ENCODE measurements around the gene SETBP1. TPM values are rescaled to one million over a fixed set of nuclear protein-coding genes. Genes with fewer than 3 reads are reported as not detected.

Gene SETBP1
- total and polyA plus RNA-seq, 2 of the 4 experiments (the other 2 are of a cell fraction) = 0.19 to 0.36 TPM

DNA sequence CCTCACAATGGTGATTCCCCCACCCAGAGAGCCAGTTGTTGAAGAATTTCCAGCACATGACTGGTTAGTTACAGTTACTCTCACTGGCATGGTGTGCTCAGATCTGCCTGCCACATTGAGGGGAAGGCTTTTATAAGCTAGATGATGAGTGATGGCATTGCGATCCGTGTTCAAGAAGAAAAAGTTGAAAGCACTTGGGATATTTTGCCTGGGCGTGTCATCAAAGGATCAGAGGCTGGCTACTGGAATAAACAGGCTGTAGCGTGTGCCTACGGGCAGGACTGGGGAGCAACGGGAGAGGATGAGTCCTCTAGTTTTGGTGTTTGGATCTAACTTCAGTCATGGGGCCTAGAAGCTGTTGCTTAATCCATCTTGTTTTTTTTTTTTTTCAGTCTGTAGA is 175.0 kb downstream of the SETBP1 start:
- dilution Hi-C loops (cut with HindIII; ENCODE audit: low sequenced_read_pairs, unreplicated experiment) = no loop called here
- Histone ChIP-seq H3K9me1 (ENCODE audit: insufficient read depth, low read length) (no peaks in the 10 kb centered on the region), H4K91ac (ENCODE audit: insufficient read depth, low read depth, low read length) (no peak overlapping the region), H4K8ac (ENCODE audit: low read depth in 2 of 2, low read length in 2 of 2) (no peak overlapping the region), H2BK15ac (ENCODE audit: low read depth, low read length) (no peak overlapping the region), H4K5ac (ENCODE audit: low read depth, low read length) (no peak overlapping the region), H3K14ac (replicated peaks; ENCODE audit: low read depth, low read length) (no peak overlapping the region), H3K18ac (ENCODE audit: low read depth, low read length) (no peak overlapping the region; the same call in 1 of the 2 replicates), H3K9me3 (ENCODE audit: control insufficient read depth, insufficient read depth, low read length) (no peaks in the 10 kb centered on the region), H3K4me1 (ENCODE audit: control insufficient read depth, insufficient read depth, low read length) (no peaks in the 10 kb centered on the region; the same call in 1 of the 2 replicates), H3K23ac (ENCODE audit: low read depth, low read length) (no peak overlapping the region), H2AK9ac (replicated peaks; ENCODE audit: low read depth, low read length, poor library complexity) (no peak overlapping the region), H2BK5ac (ENCODE audit: low read depth, low read length, poor library complexity, severe bottlenecking) (no peak overlapping the region), H3K79me1 (ENCODE audit: low read depth in 1 of 2, low read length in 2 of 2) (no peaks in the 10 kb centered on the region), H3K4me2 (ENCODE audit: low read depth, low read length) (no peak overlapping the region), H3K9ac (ENCODE audit: low read depth, low read length) (no peak overlapping the region), H2AFZ (replicated peaks; ENCODE audit: low read length, poor library complexity) (no peak overlapping the region), H3K27ac (ENCODE audit: insufficient read depth, low read length) (no peak overlapping the region), H3K4ac (ENCODE audit: low read depth, low read length) (no peak overlapping the region), H2BK20ac (ENCODE audit: low read depth, low read length) (no peak overlapping the region), H3K27me3 (ENCODE audit: control insufficient read depth, insufficient read depth, low read length) (peaks cover 2% of the 10 kb centered on the region; the same call in 1 of the 2 replicates), H3K36me3 (ENCODE audit: control insufficient read depth, insufficient read depth, low read length) (no peaks in the 10 kb centered on the region), H3K56ac (ENCODE audit: extremely low read depth, insufficient read depth, low read length) (no peak overlapping the region), H4K20me1 (ENCODE audit: insufficient read depth, low read length) (no peaks in the 10 kb centered on the region), H2AK5ac (ENCODE audit: low read depth, low read length) (no peak overlapping the region), H3K4me3 (ENCODE audit: insufficient read depth, low read depth, low read length) (no peak overlapping the region), H2BK120ac (ENCODE audit: low read depth, low read length) (no peak overlapping the region)
- BruUV-seq (replicated peaks) = no TSS peak
- in situ Hi-C loops (cut with MboI; ENCODE audit: low sequenced_read_pairs) = no loop called here
- CTCF ChIA-PET = no interaction called here
- POLR2A ChIA-PET (ENCODE audit: unreplicated experiment) = no interaction called here
- intact Hi-C loops (cut with micrococcal nuclease) = no loop called here
- no peak for ATAC-seq (ENCODE audit: low read depth)
- WGBS, 2 experiments (ENCODE audit: extremely low coverage in 2 of 2, insufficient read length in 1 of 2) = 82% methylated on average over 3 of the region's 6 CpGs; no CpG with 5 or more reads in 1 of the 2 experiments
- no peak for DNase-seq
- TF ChIP-seq NFE2L2 (IDR thresholded peaks at IDR 0.05; ENCODE audit: low read depth, low read length) (no peak), CHD1 (IDR thresholded peaks at IDR 0.05; ENCODE audit: low read depth, low read length) (no peak), MXI1 (IDR thresholded peaks at IDR 0.05; ENCODE audit: borderline replicate concordance, low read depth, low read length) (no peak)
- TF ChIP-seq, protein P1, sequence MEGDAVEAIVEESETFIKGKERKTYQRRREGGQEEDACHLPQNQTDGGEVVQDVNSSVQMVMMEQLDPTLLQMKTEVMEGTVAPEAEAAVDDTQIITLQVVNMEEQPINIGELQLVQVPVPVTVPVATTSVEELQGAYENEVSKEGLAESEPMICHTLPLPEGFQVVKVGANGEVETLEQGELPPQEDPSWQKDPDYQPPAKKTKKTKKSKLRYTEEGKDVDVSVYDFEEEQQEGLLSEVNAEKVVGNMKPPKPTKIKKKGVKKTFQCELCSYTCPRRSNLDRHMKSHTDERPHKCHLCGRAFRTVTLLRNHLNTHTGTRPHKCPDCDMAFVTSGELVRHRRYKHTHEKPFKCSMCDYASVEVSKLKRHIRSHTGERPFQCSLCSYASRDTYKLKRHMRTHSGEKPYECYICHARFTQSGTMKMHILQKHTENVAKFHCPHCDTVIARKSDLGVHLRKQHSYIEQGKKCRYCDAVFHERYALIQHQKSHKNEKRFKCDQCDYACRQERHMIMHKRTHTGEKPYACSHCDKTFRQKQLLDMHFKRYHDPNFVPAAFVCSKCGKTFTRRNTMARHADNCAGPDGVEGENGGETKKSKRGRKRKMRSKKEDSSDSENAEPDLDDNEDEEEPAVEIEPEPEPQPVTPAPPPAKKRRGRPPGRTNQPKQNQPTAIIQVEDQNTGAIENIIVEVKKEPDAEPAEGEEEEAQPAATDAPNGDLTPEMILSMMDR (conservative IDR thresholded peaks at IDR 0.05; ENCODE audit: low read depth, low read length) = no peak
- TF ChIP-seq, protein P2, sequence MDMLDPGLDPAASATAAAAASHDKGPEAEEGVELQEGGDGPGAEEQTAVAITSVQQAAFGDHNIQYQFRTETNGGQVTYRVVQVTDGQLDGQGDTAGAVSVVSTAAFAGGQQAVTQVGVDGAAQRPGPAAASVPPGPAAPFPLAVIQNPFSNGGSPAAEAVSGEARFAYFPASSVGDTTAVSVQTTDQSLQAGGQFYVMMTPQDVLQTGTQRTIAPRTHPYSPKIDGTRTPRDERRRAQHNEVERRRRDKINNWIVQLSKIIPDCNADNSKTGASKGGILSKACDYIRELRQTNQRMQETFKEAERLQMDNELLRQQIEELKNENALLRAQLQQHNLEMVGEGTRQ (IDR thresholded peaks at IDR 0.05; ENCODE audit: low read depth, low read length) = no peak

Data from IMR-90 (cell line).